Hematopoietic multipotent progenitor cell treated with erythropoietin and hydrocortisone succinate and interleukin-3 and kit ligand, for 4 days (in vitro differentiated cells): Measurements from ENCODE around the gene CEACAM20.
"Not testable (repeated sequence)": the region's sequence is repeated elsewhere in the genome, so short reads cannot be mapped to it uniquely, and the experiment has no call there.

Source experiments
- DNase-seq: peaks from one replicate; pipeline ENCODE4 v3.0.0-alpha.2; 2015

CEACAM20 gene

DNA sequence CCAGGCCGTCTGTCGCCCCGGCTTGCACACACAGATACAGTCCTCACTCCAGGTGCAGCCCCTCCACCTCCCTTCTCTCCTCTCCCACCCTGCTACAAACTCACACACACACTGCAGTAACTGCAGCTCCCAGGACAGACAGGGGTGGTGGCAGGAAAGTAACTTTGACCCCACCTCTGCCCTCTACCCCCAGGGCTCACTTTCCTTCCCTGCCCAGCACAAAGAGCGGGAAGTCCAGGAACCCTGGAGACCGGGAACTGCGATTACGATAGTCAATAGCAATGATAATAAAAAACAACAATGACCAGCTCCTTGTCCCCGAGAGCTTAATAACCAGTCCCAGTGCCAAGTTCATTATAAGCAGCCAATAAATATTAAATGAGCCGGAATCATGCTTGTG is at the start of gene CEACAM20:
TSS of gene CEACAM20 (minus strand) at position 140 of the 400 bp plus-strand sequence. CDS start 166 bp downstream, outside the sequence.
- no peak for DNase-seq

DNA sequence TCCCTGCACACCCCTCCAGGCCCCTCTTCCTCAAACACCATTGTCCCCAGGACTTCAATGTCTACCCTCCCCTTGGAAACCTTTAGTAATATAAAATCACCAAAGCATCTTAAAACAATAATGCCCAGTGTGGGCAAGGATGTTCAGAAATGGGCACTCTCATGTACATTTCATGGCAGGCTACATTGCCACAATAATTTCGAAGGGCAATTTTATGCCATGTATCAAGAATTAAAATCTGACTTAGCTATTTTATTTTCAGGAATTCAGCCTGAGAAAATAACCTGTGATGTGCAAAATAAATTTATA is 48.0 kb upstream of the CEACAM20 start:
- DNase-seq: no peak

DNA sequence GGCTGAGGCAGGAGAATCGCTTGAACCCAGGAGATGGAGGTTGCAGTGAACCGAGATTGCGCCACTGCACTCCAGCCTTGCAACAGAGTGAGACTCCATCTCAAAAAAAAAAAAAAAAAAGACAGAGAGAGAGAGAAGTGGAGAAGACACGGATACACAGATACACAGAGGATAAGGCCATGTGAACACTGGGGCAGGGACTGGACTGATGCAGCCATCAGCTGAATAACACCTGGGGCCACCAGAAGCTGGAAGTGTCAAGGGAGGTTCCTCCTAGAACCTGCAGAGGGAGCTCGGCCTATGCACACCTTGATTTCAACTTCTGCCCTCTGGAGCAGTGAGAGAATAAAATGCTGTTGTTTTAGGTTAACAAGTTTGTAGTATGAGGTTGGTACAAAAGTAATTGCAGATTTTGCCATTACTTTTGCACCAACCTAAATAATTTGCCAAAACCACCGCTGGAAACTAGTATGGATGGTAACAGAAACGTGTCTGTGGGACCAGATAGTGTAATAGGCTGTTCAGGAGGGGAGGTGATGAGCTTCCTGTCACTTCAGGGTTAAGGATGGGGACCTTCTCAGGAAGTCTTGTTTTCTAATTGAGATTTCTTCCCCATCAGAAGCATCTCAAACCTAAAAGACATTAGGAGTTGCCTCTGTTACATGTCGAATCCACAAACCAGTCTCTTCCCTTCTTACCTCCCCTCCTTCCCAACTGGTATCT is 47.5 kb upstream of the CEACAM20 start:
- peak; percentile 60 for DNase-seq

DNA sequence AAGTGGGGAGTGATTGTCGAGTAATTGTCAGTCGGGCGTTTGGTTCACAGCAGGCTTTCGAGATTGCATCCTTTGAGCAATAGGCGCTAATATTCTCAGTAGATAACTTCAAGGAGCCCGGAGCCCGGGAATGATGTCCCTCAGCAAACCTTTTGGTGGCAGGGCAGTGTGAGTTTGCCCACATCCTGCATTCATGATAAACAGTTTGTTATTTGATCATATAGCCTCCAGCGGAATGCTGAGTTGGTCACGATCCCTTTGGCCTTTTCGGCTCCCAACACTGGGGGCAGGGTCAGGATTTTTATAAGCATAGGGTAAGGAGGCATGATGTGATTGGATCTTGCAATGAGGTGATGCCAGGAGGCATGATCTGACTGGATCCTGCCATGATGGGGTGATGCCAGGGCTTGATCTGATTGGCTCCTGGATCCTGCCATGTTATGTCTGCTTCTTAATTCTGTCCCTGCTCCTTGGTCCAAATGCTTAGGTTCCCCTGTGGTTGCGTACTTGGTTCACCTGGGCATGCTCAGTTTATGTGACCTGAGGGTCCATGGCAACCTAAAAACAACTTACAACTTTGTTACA is 45.7 kb upstream of the CEACAM20 start:
- DNase-seq: no peak

DNA sequence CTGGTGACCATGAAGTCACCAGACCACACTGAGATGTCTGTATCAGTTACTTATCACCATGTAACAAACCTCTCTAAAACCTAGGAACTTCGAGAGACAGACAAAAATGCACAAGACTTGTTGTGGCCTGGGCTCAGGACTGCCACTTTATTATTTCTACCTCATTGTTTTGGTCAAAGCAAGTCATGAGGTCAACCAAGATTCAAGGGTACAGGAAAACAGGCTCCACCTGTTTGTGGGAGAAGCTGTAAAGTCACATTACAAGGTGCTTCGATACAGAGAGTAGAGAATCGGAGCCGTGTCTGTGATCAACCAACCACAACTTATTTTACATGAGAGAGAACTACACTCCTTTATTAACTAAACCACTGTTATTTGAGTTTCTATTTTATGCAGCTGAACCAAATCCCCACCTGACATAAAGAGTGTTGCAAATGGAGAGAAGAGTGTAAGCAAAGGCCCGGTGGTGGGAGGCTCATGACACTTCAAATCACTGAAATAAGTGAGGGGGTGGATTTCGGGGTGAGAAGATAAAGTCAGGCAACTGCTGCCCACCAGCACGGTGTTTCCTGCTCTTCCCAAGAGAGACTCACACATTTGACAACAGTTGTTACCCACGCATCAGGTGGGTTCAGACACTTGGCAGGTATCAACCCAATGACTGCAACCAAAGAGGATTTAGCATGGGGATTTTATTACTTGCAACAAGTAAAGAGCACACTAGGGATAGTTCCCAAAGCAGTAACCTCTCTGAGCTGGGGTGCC is 44.9 kb upstream of the CEACAM20 start:
- DNase-seq: no peak

DNA sequence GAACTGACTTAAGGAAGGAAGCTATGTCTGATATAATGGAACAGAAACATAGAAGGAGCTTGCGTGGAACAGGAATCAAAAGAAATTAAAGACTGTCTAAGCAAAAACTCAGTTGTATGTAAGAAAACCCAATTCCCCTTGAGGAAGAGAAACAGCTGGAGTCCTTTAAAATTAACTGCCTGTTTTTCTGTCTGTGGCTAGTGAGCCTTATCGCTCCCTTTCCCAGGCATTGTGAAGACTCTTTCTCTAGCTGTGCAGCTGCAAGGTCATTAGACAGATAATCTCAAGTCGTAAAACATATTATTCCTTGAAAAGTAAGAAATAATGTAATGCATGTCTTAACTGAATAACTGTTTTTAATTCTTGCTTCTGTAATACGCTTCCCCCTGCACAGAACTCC is 44.2 kb upstream of the CEACAM20 start:
- no peak for DNase-seq

DNA sequence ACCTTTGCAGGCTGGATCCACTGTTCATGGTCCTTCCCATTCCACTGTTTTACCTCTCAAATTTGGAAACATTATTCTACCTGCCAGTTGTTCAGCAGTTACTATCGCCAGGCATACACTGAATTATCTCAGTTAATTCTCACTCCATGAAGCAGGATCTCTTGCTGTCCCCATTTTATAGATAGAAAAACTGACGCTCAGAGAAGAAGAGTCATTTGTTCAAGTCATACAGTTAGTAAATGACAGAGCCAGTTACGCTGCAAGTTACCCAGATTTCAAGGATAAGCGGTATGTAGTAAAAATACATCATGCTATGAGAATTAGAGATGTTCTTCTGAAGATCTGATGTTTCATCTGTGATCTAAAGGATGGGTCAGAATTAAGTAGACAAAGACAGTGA is 43.7 kb upstream of the CEACAM20 start:
- DNase-seq: no peak

DNA sequence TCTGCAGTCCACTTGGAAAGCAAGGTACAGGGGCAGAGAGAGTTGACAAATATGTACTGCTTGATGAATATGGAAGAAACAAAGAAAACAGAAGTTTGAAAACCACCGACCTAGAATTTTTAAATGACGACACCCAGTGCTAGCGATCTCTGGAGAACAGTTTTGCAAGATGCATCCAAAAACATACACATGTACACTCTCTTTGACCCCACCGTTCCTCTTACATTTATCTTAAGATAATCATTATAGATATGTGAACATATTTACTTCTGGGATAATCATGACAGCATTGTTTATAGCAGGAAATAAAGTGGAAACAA is 43.1 kb upstream of the CEACAM20 start:
- DNase-seq: peak; percentile 28

DNA sequence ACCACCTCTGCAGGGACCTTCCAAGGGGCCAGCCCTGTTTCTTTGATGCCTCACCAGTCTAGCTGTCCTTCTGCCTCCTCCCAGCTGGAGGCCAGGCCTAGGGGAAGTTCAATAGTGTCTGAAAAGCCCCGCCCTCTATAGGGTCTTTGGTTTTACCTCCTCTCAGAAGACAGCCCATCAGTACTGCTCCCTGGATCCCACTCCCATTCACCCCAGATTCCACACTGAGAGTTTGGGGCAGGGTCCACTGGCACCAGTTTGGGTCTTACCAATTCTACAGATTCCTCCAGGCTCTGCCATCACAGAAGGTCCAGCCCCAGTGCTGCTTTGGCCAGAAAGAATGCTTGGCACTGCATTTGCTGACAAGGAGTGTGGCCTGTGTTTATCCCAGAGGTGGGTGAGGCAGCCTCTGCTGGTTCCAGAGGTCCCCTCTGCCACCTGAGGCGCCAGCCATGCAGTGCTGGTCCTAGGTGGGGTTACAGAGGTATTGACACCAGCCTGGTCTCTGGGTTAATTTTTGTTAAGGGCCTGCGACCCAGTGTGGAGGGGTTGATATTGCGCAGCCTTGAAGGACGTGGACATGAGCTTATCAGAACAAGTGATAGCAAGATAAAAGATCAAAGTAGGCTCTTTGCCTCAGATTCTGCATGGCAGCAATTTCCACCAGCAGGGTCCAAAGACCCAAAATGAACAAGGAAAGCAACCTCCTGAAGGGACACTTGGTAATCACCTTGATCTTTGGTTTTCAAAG is 42.5 kb upstream of the CEACAM20 start:
- DNase-seq: no peak

DNA sequence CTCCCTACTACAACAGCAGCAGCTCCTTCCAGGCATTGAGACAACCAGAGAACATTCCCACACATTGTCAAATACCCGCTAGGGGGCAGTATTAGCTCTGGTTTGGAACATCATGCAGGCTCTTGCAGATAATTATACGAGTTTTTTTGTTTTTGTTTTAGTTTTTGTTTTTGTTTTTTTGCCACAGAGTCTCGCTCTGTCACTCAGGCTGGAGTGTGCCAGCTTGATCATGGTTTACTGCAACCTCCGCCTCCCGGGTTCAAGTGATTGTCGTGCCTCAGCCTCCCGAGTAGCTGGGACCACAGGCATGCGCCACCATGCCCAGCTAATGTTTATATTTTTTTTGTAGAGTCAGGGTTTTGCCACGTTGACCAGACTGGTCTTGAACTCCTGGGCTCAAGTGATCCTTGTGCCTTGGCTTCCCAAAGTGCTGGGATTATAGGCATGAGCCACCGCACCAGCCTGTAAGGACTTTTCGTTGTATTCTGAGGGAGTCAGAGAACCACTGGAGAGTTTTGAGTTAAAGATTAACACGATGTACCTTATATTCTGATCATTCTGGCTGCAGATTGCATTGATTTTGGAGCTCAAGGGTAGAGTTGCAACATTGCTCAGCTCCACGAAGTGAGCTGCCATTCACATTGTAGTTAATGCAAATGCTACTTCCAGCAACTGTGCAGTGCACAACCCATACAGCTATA is 41.7 kb upstream of the CEACAM20 start:
- DNase-seq: peak; percentile 89

DNA sequence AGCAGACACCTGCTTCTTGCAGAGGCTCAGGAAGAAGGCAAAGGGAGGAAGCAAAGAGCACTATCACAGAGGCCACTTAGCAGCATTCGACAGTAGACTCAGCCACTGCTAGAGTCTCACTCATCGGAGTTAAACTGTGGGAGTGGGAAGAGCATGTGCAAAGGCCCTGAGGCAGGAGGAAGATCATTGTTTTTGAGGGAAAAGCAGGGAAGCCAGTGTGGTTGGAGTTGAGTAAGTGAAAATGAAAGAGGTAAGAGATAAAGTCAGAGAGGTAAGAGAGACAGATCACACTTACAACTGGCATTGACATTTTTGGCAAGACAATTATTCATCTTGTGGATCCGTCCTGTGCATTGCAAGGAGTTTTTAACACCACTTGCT is 41.1 kb upstream of the CEACAM20 start:
- no peak for DNase-seq

DNA sequence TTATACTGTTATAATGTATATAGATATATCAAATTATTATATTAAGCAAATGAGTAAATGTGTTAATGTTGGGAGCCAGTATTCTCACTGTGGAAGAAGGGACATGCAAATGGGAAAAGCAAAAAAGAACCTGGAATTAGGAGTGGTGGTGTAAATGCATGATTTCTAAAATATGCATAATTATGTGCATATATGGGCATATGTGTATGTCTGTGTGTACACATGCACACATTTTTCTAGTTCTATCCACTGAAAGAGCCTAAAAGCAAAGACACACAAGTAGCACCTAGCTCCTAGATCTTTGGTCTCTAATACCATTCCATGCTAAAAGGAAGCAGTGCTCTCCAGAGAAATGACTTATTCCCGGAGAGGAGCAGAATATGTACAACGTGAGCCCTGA is 38.3 kb upstream of the CEACAM20 start:
- DNase-seq: no peak

DNA sequence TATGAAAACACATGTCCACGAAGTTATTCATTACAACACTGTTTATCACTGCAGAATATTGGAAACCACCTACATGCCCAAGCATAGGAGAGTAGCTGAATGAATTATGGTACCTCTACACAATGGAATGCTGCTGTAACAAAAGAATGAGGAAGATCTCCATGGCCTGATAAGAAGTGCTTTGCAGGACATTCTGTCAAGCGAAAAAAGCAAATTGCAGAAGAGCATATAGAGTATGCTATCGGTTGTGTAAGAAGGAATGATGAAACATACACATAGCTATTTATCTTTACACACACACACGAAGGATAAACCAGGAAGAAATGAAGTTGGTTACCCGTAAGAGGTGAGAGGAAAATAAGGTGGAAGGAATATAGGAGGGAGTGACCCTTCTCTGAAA is 37.5 kb upstream of the CEACAM20 start:
- DNase-seq: no peak

DNA sequence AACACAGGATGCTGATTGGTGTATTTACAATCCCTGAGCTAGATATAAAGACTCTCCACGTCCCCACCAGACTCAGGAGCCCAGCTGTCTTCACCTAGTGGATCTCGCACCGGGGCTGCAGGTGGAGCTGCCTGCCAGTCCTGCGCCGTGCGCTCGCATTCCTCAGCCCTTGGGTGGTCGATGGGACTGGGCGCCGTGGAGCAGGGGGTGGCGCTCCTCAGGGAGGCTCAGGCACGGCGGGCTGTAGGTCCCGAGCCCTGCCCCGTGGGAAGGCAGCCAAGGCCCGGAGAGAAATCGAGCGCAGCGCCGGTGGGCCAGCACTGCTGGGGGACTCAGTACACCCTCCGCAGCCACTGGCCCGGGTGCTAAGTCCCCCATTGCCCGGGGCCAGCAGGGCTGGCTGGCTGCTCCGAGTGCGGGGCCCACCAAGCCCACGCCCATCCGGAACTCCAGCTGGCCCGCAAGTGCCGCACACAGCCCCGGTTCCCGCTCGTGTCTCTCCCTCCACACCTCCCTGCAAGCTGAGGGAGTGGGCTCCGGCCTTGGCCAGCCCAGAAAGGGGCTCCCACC is 33.7 kb upstream of the CEACAM20 start:
- not testable (repeated sequence) for DNase-seq

DNA sequence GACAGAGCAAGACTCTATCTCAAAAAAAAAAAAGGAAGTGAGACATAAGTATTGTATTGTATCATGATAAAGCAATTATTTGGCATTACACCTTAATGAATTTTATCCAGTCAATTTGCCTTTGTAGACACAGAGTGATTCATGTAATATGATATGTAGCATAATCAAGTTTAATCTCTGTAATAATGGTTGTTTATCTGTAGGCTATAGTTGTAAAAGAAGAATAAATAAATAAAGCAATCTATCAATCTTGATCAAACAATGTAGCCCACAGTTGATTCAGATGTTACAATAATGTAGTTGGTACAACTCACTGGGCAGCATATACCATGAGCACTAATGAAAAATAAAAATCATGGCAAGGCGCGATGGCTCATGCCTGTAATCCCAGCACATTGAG is 28.5 kb upstream of the CEACAM20 start:
- no peak for DNase-seq

DNA sequence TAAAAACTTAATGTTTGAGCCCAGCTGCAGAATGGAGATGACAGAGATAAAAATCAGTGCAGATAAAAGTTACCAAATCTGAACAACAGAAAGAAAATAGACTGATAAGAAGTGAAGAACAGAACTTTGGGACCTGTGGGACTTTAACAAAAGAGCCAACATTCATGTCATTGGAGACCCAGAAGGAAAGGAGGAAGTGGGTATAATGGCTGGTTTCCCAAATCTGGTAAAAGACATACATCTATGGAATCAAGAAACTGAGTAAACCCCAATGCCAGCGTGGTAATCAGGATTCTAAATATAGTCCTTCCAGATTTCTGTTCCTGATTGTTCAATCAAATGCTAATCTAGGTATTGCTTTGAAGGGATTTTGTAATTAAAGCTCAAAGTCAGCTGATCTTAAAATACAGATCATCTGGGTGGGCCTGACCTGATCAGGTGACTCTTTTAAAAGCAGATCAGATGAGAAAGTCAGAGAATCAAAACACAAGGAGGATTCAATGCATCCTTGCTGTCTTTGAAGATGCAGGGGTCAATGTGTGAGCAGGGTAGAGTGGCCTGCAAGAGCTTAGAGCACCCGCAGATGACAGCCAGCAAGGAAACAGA is 25.3 kb upstream of the CEACAM20 start:
- DNase-seq: no peak

DNA sequence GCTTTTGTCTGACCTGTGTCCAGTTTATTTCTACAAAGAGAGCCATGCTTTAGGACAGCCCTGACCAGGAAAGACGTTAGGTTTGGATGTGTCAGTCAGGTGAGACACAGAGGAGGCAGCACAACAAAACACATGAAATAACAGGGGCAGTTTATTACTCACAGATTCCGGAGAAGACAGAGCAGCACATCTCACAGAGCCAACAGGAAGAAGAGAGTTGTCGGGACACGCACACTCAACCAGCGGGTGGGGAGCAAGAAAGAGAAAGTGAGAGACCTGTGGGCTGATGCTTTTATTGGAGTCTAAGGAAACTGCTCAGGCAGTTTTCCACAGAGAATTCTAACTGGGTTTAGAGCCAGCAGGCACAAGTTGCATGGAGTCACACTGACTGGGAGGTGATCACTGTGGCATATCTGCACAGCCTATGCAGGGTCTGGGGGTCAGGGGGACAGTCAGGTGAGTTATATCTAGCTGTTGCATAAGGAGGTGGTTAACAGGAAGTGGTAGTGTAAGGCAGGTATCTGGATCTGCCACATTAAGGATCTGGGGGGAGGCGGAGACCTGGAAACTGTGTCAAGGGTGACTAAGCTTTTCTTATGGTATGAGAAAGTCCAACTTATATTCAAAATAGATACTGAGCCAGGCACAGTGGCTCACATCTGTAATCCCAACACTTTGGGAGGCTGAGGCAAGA is 24.1 kb upstream of the CEACAM20 start:
- DNase-seq: peak; percentile 31

DNA sequence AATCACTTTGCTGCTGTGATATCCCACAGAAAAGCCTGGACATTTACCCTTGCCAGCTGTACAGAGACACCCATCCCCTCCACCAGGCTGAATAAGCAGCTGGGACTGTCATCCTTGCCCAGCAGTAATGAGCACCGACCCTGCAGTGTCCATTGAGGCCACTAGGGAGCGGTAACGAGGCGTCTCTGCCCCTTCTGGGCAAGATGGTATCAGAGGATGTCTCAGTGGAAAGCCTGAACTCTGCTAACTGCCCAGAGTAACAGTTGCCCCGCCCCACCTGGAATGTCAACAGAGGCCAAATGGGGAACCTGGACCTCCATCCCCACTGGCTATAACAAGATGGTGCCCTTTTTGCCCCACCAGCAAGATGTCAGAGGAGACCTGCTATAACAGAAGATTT is 22.8 kb upstream of the CEACAM20 start:
- peak; percentile 69 for DNase-seq

DNA sequence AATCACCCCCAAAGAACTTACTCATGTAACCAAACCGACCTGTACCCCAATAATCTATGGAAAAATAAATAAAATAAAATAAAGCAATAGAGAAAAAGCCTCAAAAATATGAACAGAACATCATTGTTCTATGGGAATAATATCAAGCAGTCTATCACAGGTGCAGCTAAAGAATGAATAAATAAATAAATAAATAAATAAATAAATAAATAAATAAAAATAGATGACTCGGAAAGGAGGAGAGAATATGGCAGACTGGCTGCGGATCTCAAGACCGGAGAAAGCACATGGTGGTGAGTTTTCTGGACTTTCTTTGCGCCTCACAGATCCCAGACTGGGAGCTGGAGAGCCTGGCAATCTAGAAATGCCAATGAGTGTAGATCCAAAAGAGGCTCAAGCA is 22.4 kb upstream of the CEACAM20 start:
- no peak for DNase-seq

DNA sequence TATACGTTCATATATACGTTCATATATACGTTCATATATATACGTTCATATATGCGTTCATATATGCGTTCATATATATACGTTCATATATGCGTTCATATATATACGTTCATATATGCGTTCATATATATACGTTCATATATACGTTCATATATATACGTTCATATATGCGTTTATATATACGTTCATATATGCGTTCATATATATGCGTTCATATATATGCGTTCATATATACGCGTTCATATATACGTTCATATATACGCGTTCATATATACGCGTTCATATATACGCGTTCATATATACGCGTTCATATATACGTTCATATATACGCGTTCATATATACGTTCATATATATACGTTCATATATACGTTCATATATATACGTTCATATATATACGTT is 21.5 kb upstream of the CEACAM20 start:
- not testable (repeated sequence) for DNase-seq

DNA sequence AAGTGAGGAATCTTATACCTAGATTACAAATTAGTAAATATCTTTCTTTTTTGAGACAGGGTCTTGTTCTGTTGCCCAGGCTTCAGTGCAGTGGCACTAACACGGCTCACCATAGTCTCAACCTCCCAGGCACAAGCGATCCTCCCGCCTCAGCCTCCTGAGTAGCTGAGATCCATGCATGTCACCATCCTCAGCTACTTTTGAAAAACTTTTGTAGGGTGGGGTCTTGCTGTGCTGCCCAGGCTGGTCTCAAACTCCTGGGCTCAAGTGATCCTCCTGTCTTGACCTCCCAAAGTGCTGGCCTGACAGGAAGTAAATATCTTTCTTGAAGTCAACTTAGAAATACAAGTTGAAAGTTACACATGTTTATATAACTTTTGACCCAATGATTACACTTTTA is 20.0 kb upstream of the CEACAM20 start:
- no peak for DNase-seq

DNA sequence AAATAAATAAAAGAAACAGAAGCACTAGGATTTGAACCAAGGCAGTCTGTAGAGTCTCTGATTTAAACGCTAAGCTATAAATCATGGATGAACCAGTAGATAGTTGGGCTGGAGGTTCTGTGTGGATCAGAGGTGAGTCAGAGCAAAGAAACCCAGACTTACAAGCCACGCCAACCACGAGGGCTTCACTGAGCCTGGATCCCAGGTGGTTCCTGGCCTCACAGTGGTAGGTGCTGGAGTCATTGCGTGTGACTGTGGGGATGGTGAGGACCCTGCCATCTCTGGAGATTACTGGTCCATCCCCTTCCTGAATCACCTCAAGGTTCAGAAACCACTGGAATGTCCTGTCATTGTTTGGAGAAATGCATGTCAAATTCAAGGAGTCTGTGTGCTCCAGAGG is 19.3 kb upstream of the CEACAM20 start:
- DNase-seq: no peak
